OCI-LY1 (cell line): Measurements from ENCODE around the gene SLC35G3.

ENCODE experiments used
- H2AFZ ChIP-seq: fragments of 200-600 bp; sonication (generic), shearing (Covaris generic); 2 replicates; pipeline ENCODE4 v1.6.0; 2014; ENCODE audit warnings: antibody characterized with exemption, mild to moderate bottlenecking, low read length
- H3F3A ChIP-seq: fragments of 200-600 bp; sonication (generic), shearing (Covaris generic); 2 replicates; pipeline ENCODE4 v1.6.0; 2014; ENCODE audit warnings: mild to moderate bottlenecking, antibody characterized with exemption, low read length, moderate library complexity; ENCODE audit not compliant: insufficient read depth
- H3K27ac ChIP-seq: fragments of 200-600 bp; sonication (generic); 2 replicates; pipeline ENCODE4 v1.5.1; 2014; ENCODE audit warnings: low read length, mixed run types, mild to moderate bottlenecking, low read depth; ENCODE audit not compliant: poor library complexity, severe bottlenecking
- H3K27me3 ChIP-seq: fragments of 200-600 bp; sonication (generic); 2 replicates; pipeline ENCODE4 v1.6.0; 2014; ENCODE audit warnings: antibody characterized with exemption, mild to moderate bottlenecking, low read length, moderate library complexity; ENCODE audit not compliant: insufficient read depth
- H3K36me3 ChIP-seq: fragments of 200-600 bp; sonication (generic); 2 replicates; pipeline ENCODE4 v1.6.1; 2014; ENCODE audit warnings: mild to moderate bottlenecking, antibody characterized with exemption, low read length, moderate library complexity, mixed read lengths; ENCODE audit not compliant: insufficient read depth
- H3K4me1 ChIP-seq: fragments of 200-600 bp; sonication (generic); 2 replicates; pipeline ENCODE4 v1.5.1; 2014; ENCODE audit warnings: mild to moderate bottlenecking, low read length, moderate library complexity; ENCODE audit not compliant: insufficient read depth, severe bottlenecking
- H3K4me2 ChIP-seq: fragments of 200-600 bp; sonication (generic), shearing (Covaris generic); 2 replicates; pipeline ENCODE4 v1.6.1; 2014; ENCODE audit warnings: low read length
- H3K4me3 ChIP-seq: fragments of 200-600 bp; sonication (generic); 2 replicates; pipeline ENCODE4 v1.5.1; 2014; ENCODE audit warnings: low read length, low read depth, mild to moderate bottlenecking, mixed read lengths; ENCODE audit not compliant: poor library complexity, severe bottlenecking
- H3K79me2 ChIP-seq: fragments of 200-600 bp; shearing (Covaris generic); 2 replicates; pipeline ENCODE4 v1.6.1; 2016; ENCODE audit warnings: mixed run types, low read length, mixed read lengths; ENCODE audit not compliant: insufficient read depth
- H3K9ac ChIP-seq: fragments of 200-600 bp; sonication (generic), shearing (Covaris generic); 2 replicates; pipeline ENCODE4 v1.6.1; 2014; ENCODE audit warnings: mild to moderate bottlenecking, low read length, mixed read lengths
- H3K9me2 ChIP-seq: fragments of 200-600 bp; sonication (generic), shearing (Covaris generic); 2 replicates; pipeline ENCODE4 v1.6.1; 2014; ENCODE audit warnings: low read depth, mild to moderate bottlenecking, low read length, mixed read lengths
- H3K9me3 ChIP-seq: fragments of 200-600 bp; shearing (Covaris generic); 2 replicates; pipeline ENCODE4 v1.6.1; 2014; ENCODE audit warnings: low read length, mixed read lengths
- H4K20me1 ChIP-seq: fragments of 200-600 bp; sonication (generic), shearing (Covaris generic); 2 replicates; pipeline ENCODE4 v1.6.0; 2016; ENCODE audit warnings: mild to moderate bottlenecking, low read length; ENCODE audit not compliant: insufficient read depth
- EZH2 ChIP-seq: fragments of 200-600 bp; sonication (generic), shearing (Covaris generic); IDR thresholded peaks from 2 replicates; pipeline ENCODE4 v1.8.0; 2017; ENCODE audit warnings: borderline replicate concordance, mixed run types, mild to moderate bottlenecking, antibody characterized with exemption, low read length, moderate library complexity, mixed read lengths
- TF ChIP-seq, protein P1 (sequence below): fragments of 200-600 bp; sonication (generic), shearing (Covaris generic); IDR thresholded peaks from 2 replicates; pipeline ENCODE4 v1.5.1; 2017; ENCODE audit warnings: mild to moderate bottlenecking, antibody characterized with exemption, low read length, moderate library complexity, mixed read lengths

SLC35G3 gene

DNA sequence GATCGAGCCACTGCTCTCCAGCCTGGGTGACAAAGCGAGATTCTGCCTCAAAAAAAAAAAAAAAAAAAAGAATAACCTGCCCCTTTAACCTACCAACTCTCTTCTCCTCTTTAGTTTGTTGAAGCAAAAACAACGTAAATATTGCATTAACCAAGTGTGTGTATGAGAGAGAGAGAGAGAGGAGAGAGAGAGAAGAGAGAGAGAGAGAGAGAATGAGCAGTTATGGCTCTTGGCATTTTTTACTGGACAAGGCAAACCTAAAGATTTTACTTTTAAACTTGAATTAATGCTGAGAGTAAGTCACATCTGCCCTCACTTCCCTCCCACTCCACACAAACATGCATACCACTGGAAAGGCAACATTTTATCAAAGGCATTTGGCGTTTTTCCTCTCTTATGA, 45.6 kb upstream of the SLC35G3 start:
- no peak for TF ChIP-seq EZH2
- TF ChIP-seq, protein P1, sequence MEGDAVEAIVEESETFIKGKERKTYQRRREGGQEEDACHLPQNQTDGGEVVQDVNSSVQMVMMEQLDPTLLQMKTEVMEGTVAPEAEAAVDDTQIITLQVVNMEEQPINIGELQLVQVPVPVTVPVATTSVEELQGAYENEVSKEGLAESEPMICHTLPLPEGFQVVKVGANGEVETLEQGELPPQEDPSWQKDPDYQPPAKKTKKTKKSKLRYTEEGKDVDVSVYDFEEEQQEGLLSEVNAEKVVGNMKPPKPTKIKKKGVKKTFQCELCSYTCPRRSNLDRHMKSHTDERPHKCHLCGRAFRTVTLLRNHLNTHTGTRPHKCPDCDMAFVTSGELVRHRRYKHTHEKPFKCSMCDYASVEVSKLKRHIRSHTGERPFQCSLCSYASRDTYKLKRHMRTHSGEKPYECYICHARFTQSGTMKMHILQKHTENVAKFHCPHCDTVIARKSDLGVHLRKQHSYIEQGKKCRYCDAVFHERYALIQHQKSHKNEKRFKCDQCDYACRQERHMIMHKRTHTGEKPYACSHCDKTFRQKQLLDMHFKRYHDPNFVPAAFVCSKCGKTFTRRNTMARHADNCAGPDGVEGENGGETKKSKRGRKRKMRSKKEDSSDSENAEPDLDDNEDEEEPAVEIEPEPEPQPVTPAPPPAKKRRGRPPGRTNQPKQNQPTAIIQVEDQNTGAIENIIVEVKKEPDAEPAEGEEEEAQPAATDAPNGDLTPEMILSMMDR = no peak
- Histone ChIP-seq H3K36me3 (no peaks in the 10 kb centered on the region), H3K4me3 (no peak overlapping the region)

DNA sequence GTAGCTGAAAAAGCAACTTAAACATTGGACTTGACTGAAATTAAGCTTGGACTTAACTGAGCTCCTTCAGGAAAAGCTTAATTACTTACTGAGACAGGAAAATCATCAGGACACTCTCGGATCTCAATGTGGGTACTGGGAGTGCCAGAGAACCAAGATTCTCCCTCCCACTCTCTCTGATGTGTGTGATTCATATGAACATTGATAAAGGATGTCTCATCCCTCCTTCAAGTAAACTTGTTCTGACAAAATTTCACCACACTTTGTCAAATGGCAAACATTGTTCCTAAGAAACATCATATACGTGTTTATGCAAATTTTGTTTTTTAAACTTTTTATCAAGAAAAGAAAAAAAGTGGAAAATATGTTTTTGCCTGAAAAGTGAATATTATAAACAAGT, 44.6 kb upstream of the SLC35G3 start:
- no peaks in the 10 kb centered on the region for H4K20me1 ChIP-seq
- H3K79me2 ChIP-seq = no peaks in the 10 kb centered on the region
- H3K9me2 ChIP-seq = no peaks in the 10 kb centered on the region
- H3K9me3 ChIP-seq = no peaks in the 10 kb centered on the region
- H3K4me2 ChIP-seq = no peak overlapping the region
- H3K4me3 ChIP-seq = no peak overlapping the region
- peaks cover 13% of the 10 kb centered on the region for H3K4me1 ChIP-seq
- H3F3A ChIP-seq = no peaks in the 10 kb centered on the region
- H3K9ac ChIP-seq = no peak overlapping the region
- no peak overlapping the region for H2AFZ ChIP-seq
- H3K36me3 ChIP-seq = no peaks in the 10 kb centered on the region
- H3K27ac ChIP-seq = no peak overlapping the region
- no peak for TF ChIP-seq EZH2
- TF ChIP-seq, protein P1 = no peak
- H3K27me3 ChIP-seq = no peaks in the 10 kb centered on the region

More for the DNA sequence above, 45.6 kb upstream of the SLC35G3 start:
- H4K20me1 ChIP-seq = no peaks in the 10 kb centered on the region
- H3K4me2 ChIP-seq = no peak overlapping the region
- H3K9ac ChIP-seq = no peak overlapping the region
- H3K4me1 ChIP-seq = peaks cover 22% of the 10 kb centered on the region
- no peak overlapping the region for H2AFZ ChIP-seq
- no peaks in the 10 kb centered on the region for H3K79me2 ChIP-seq
- H3K27ac ChIP-seq = no peak overlapping the region
- no peaks in the 10 kb centered on the region for H3F3A ChIP-seq
- H3K9me2 ChIP-seq = no peaks in the 10 kb centered on the region
- no peaks in the 10 kb centered on the region for H3K27me3 ChIP-seq
- H3K9me3 ChIP-seq = no peaks in the 10 kb centered on the region

DNA sequence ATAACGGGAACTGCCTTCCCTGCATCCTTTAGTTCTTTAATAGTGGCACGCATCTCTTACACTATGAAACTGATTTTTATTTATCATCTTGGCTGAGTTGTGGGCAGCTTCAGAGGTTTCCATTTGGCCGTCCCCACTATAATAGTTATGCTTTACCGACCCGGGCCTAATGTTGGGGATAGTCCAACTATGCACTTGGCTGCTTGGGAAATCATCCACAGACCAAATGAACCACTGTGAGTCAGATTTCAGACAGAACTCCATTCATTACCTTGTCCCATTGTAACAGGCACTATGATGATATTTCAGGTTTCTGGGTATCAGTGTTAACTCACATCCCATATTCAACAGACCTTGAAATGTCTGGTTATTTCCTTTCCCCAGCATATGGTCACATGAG, 42.6 kb upstream of the SLC35G3 start:
- no peaks in the 10 kb centered on the region for H3K9me3 ChIP-seq
- H3K4me2 ChIP-seq = no peak overlapping the region
- no peak overlapping the region for H3K9ac ChIP-seq
- no peak overlapping the region for H2AFZ ChIP-seq
- H3K4me1 ChIP-seq = peaks cover 1% of the 10 kb centered on the region
- no peaks in the 10 kb centered on the region for H4K20me1 ChIP-seq
- H3K27ac ChIP-seq = no peak overlapping the region
- H3K79me2 ChIP-seq = no peaks in the 10 kb centered on the region
- H3K27me3 ChIP-seq = no peaks in the 10 kb centered on the region
- TF ChIP-seq, protein P1 = no peak
- TF ChIP-seq EZH2 = no peak
- no peaks in the 10 kb centered on the region for H3K36me3 ChIP-seq
- H3K4me3 ChIP-seq = no peak overlapping the region
- H3K9me2 ChIP-seq = no peaks in the 10 kb centered on the region
- H3F3A ChIP-seq = no peaks in the 10 kb centered on the region
